ENCODE measurements around the gene CAPN10. TPM values are rescaled to one million over a fixed set of nuclear protein-coding genes. Genes with fewer than 3 reads are reported as not detected.

The CAPN10 gene
- polyA plus RNA-seq, 2 of the 4 experiments (the other 2 are of a cell fraction) = 8.4 to 15.8 TPM

DNA sequence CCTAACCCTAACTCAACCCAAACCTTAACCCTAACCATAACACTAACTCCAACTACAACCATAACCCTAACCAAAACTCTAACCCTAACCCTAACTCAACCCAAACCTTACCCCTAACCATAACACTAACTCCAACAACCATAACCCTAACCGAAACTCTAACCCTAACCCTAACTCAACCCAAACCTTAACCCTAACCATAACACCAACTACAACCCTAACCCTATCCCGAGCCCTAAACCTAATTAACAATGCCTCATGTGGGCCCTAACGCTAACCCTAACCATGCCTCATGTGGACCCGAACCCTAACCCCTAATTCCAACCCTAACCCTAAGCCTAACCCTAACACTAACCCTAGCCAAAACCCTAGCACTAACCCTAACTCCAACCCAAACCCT, 27.2 kb downstream of the CAPN10 start (continued):
- no peak for TF ChIP-seq RAD21 (conservative IDR thresholded peaks at IDR 0.05 in 1 of 2, IDR thresholded peaks at IDR 0.05 in 1 of 2)
- TF ChIP-seq CHD4 (IDR thresholded peaks at IDR 0.05; ENCODE audit: borderline replicate concordance) = no peak
- no peak for TF ChIP-seq FOSB (CRISPR knock-in tag; IDR thresholded peaks at IDR 0.05)

- DNase-seq (ENCODE audit: low read depth in 1 of 2, low spot score in 1 of 2) = no peak
- H3K4me2 ChIP-seq = no peak overlapping the region
- no peak for ATAC-seq
- POLR2A ChIA-PET = no interaction called here
- no peak overlapping the region for H3K4me3 ChIP-seq
- TF ChIP-seq, protein P1, sequence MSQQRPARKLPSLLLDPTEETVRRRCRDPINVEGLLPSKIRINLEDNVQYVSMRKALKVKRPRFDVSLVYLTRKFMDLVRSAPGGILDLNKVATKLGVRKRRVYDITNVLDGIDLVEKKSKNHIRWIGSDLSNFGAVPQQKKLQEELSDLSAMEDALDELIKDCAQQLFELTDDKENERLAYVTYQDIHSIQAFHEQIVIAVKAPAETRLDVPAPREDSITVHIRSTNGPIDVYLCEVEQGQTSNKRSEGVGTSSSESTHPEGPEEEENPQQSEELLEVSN (IDR thresholded peaks at IDR 0.05; ENCODE audit: borderline replicate concordance, low read depth) = no peak
- TF ChIP-seq, protein P2, sequence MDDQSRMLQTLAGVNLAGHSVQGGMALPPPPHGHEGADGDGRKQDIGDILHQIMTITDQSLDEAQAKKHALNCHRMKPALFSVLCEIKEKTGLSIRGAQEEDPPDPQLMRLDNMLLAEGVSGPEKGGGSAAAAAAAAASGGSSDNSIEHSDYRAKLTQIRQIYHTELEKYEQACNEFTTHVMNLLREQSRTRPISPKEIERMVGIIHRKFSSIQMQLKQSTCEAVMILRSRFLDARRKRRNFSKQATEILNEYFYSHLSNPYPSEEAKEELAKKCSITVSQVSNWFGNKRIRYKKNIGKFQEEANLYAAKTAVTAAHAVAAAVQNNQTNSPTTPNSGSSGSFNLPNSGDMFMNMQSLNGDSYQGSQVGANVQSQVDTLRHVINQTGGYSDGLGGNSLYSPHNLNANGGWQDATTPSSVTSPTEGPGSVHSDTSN (IDR thresholded peaks at IDR 0.05) = no peak
- TF ChIP-seq, protein P3, sequence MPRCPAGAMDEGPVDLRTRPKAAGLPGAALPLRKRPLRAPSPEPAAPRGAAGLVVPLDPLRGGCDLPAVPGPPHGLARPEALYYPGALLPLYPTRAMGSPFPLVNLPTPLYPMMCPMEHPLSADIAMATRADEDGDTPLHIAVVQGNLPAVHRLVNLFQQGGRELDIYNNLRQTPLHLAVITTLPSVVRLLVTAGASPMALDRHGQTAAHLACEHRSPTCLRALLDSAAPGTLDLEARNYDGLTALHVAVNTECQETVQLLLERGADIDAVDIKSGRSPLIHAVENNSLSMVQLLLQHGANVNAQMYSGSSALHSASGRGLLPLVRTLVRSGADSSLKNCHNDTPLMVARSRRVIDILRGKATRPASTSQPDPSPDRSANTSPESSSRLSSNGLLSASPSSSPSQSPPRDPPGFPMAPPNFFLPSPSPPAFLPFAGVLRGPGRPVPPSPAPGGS (IDR thresholded peaks at IDR 0.05) = no peak
- TF ChIP-seq HMGXB4 (CRISPR knock-in tag; IDR thresholded peaks at IDR 0.05; ENCODE audit: borderline replicate concordance) = no peak
- TF ChIP-seq ZSCAN20 (CRISPR knock-in tag; IDR thresholded peaks at IDR 0.05) = no peak
- no peak overlapping the region for H3K27ac ChIP-seq
- H3K9me3 ChIP-seq = no peaks in the 10 kb centered on the region
- no peaks in the 10 kb centered on the region for H3K4me1 ChIP-seq
- FAIRE-seq = no peak
- CTCF ChIA-PET = no interaction called here
- WGBS (ENCODE audit: missing lambda C conversion rate) = 94% methylated on average over 4 of the region's 9 CpGs
These were observed 27.9 kb downstream of the CAPN10 start for GRCh38 chr2:240614391-240614790.

GRCh38 chr2:240615396-240615795, 28.9 kb downstream of the CAPN10 start:
- no peak overlapping the region for H3K4me3 ChIP-seq
- no peak overlapping the region for H3K4me2 ChIP-seq
- POLR2A ChIA-PET = no interaction called here
- H3K9me3 ChIP-seq = no peaks in the 10 kb centered on the region
- ATAC-seq = no peak
- DNase-seq (ENCODE audit: low read depth in 1 of 2, low spot score in 1 of 2) = no peak
- FAIRE-seq = no peak
- no peak overlapping the region for H3K27ac ChIP-seq
- CTCF ChIA-PET = no interaction called here
- 56% methylated on average over 2 of the region's 2 CpGs for WGBS (ENCODE audit: missing lambda C conversion rate)
- no peaks in the 10 kb centered on the region for H3K4me1 ChIP-seq
- TF ChIP-seq JUNB (IDR thresholded peaks at IDR 0.05) (no peak), CBX2 (IDR thresholded peaks at IDR 0.05; ENCODE audit: borderline replicate concordance, low read depth) (no peak), RCOR1 (IDR thresholded peaks at IDR 0.05; ENCODE audit: low read depth, low read length) (no peak), SMC3 (IDR thresholded peaks at IDR 0.05) (no peak), KDM5A (IDR thresholded peaks at IDR 0.05) (no peak), FOXS1 (CRISPR knock-in tag; IDR thresholded peaks at IDR 0.05) (no peak), POLR2AphosphoS2 (conservative IDR thresholded peaks at IDR 0.05; ENCODE audit: low read length) (no peak), CBX8 (IDR thresholded peaks at IDR 0.05) (no peak), HMGXB4 (CRISPR knock-in tag; IDR thresholded peaks at IDR 0.05; ENCODE audit: borderline replicate concordance) (no peak), GATA3 (IDR thresholded peaks at IDR 0.05; ENCODE audit: borderline replicate concordance) (no peak), CHD4 (IDR thresholded peaks at IDR 0.05; ENCODE audit: borderline replicate concordance) (no peak), FOSB (CRISPR knock-in tag; IDR thresholded peaks at IDR 0.05) (no peak), HOXA7 (CRISPR knock-in tag; IDR thresholded peaks at IDR 0.05) (no peak), BHLHE40 (IDR thresholded peaks at IDR 0.05; ENCODE audit: low read depth, low read length) (no peak), CEBPB (IDR thresholded peaks at IDR 0.05) (no peak), ZFP36 (IDR thresholded peaks at IDR 0.05; ENCODE audit: borderline replicate concordance, partially characterized antibody) (no peak), MAFK (IDR thresholded peaks at IDR 0.05; ENCODE audit: partially characterized antibody) (no peak)
- TF ChIP-seq, protein P4, sequence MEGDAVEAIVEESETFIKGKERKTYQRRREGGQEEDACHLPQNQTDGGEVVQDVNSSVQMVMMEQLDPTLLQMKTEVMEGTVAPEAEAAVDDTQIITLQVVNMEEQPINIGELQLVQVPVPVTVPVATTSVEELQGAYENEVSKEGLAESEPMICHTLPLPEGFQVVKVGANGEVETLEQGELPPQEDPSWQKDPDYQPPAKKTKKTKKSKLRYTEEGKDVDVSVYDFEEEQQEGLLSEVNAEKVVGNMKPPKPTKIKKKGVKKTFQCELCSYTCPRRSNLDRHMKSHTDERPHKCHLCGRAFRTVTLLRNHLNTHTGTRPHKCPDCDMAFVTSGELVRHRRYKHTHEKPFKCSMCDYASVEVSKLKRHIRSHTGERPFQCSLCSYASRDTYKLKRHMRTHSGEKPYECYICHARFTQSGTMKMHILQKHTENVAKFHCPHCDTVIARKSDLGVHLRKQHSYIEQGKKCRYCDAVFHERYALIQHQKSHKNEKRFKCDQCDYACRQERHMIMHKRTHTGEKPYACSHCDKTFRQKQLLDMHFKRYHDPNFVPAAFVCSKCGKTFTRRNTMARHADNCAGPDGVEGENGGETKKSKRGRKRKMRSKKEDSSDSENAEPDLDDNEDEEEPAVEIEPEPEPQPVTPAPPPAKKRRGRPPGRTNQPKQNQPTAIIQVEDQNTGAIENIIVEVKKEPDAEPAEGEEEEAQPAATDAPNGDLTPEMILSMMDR (IDR thresholded peaks at IDR 0.05) = no peak
